Lung (tissue), 12 donors: Measurements from ENCODE around the gene NTN1. TPM values are rescaled to one million over a fixed set of nuclear protein-coding genes. Genes with fewer than 3 reads are reported as not detected.

Experiments
- ATAC-seq: fragments of 200-7000 bp; cut with Tn5 transposase; one replicate; pipeline ENCODE4 v1.9.1; 2020; ENCODE audit warnings: moderate number of reproducible peaks; ENCODE audit not compliant: insufficient read depth, low FRiP score
- DNase-seq, 3 donors: peaks; one replicate each; pipeline ENCODE4 v3.0.0-alpha.2; 2013 to 2017
- H3K27ac ChIP-seq, 2 donors: one replicate each; pipeline ENCODE4 v1.5.1; 2013; ENCODE audit warnings: mild to moderate bottlenecking in 2 of 2, moderate library complexity in 2 of 2, control low read depth in 1 of 2, inconsistent platforms in 1 of 2, low read depth in 1 of 2, low read length in 1 of 2
- H3K27me3 ChIP-seq, 3 donors: one replicate each; pipeline ENCODE4 v1.5.1; 2013; ENCODE audit warnings: low read length in 2 of 3; ENCODE audit not compliant: control insufficient read depth in 3 of 3, insufficient read depth in 3 of 3
- H3K36me3 ChIP-seq, 4 donors: one replicate each; pipeline ENCODE4 v1.5.1; 2013; ENCODE audit warnings: low read length in 4 of 4, mild to moderate bottlenecking in 1 of 4, moderate library complexity in 1 of 4; ENCODE audit not compliant: control insufficient read depth in 4 of 4, insufficient read depth in 4 of 4
- H3K4me1 ChIP-seq, 5 donors: one replicate each; pipeline ENCODE4 v1.5.1; 2013; ENCODE audit warnings: low read length in 5 of 5, mild to moderate bottlenecking in 2 of 5, moderate library complexity in 1 of 5; ENCODE audit not compliant: control insufficient read depth in 5 of 5, insufficient read depth in 5 of 5
- H3K4me3 ChIP-seq: one replicate; pipeline ENCODE4 v1.5.1; 2013; ENCODE audit warnings: mild to moderate bottlenecking, control low read depth, moderate library complexity
- H3K9ac ChIP-seq, 2 donors: one replicate each; pipeline ENCODE4 v1.5.1; 2013; ENCODE audit warnings: low read length in 2 of 2, control low read depth in 1 of 2; ENCODE audit not compliant: insufficient read depth in 1 of 2
- H3K9me3 ChIP-seq, 4 donors: one replicate each; pipeline ENCODE4 v1.5.1; 2013; ENCODE audit warnings: low read length in 3 of 4, mild to moderate bottlenecking in 1 of 4, moderate library complexity in 1 of 4; ENCODE audit not compliant: control insufficient read depth in 4 of 4, insufficient read depth in 3 of 4
- whole genome bisulfite sequencing, 2 donors: extraction: QIAGEN DNeasy Blood & Tissue Kit; methylation state at CpG; one replicate each; pipeline ENCODE4 v1.1.7; 2013; 5-methylcytosine and 5-hydroxymethylcytosine counted together
- polyA plus RNA-seq, 2 donors: library from polyadenylated mRNA; stranded (reverse); fragments of 200-250 nt; gene quantifications; one replicate each; pipeline ENCODE4 v1.2.1, GENCODE V29; 2013
- total RNA-seq, 2 donors: library from RNA; depleted of rRNA in 1 of 2; stranded (reverse); fragments of >200 nt in 1 of 2; gene quantifications; one replicate each; pipeline ENCODE4 v1.2.1, GENCODE V29; 2014 to 2021
- TF ChIP-seq, protein P1 (sequence below): IDR thresholded peaks from 2 replicates; pipeline ENCODE4 v1.5.1; 2012; ENCODE audit warnings: mild to moderate bottlenecking; ENCODE audit errors: control extremely low read depth, extremely low read depth
- donor health status: control.
- donor health status: control.
- donor health status: Bipolar disorder and iron deficiency.
- donor health status: healthy.
- donor health status: DM: yes; HTN: yes; CAD: no.

Gene NTN1
- total and polyA plus RNA-seq, 4 donors, result 3.6 to 17.1 (median 7.8) TPM

DNA sequence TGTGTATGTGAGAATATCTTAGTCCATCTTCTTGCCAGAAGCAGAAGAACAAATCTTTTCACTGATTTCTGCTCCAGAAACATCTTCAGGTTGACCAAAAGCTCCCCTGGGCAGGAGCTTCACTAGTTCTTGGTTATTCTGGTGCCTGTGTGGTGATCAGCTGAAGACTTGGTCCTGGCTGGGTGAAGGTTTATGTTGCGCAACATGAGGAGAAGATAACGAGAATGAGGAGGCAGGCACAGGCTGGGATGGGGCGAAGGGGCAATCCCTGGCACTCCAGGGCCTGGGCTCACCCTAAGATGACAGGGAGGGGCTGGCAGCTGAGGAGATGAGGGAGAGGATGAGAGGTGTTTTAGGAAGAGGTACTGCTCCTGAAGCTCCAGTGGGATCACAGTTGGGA is 232.0 kb downstream of the NTN1 start:
- Histone ChIP-seq H3K4me3 (no peak overlapping the region), H3K27ac (no peak overlapping the region), H3K4me1 (peaks cover 0 to 9% (median 0%) of the 10 kb centered on the region in 5 donors), H3K36me3 (peaks cover 0 to 4% (median 0%) of the 10 kb centered on the region in 4 donors), H3K9me3 (no peaks in the 10 kb centered on the region), H3K27me3 (peaks cover 0 to 35% (median 0%) of the 10 kb centered on the region in 3 donors), H3K9ac (no peak overlapping the region)
- WGBS, 2 donors, result 81 to 88% methylated on average over 3 of the region's 3 CpGs
- ATAC-seq (no peak), DNase-seq (no peak)
- TF ChIP-seq, protein P1, sequence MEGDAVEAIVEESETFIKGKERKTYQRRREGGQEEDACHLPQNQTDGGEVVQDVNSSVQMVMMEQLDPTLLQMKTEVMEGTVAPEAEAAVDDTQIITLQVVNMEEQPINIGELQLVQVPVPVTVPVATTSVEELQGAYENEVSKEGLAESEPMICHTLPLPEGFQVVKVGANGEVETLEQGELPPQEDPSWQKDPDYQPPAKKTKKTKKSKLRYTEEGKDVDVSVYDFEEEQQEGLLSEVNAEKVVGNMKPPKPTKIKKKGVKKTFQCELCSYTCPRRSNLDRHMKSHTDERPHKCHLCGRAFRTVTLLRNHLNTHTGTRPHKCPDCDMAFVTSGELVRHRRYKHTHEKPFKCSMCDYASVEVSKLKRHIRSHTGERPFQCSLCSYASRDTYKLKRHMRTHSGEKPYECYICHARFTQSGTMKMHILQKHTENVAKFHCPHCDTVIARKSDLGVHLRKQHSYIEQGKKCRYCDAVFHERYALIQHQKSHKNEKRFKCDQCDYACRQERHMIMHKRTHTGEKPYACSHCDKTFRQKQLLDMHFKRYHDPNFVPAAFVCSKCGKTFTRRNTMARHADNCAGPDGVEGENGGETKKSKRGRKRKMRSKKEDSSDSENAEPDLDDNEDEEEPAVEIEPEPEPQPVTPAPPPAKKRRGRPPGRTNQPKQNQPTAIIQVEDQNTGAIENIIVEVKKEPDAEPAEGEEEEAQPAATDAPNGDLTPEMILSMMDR, result no peak

DNA sequence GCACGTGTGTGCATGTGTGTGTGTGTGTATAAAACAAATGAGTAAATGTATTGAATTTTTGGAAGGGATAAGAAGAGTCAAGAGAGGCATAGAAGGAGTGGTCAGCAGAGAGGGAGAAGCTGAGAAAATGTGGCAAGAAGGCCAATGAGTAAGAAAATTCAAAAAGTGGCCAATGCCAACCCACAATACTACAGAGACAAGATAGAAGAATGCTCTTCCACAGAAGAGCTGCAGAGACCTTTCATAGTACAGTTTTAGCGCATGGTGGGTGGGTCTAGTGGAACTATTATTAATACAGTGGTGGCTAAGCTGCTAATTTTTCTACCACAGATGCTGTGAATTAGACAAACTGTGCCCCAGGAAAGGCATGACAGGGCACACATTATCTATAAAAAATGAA is 233.5 kb downstream of the NTN1 start:
- 72 to 79% methylated on average over 2 of the region's 2 CpGs for WGBS, 2 donors
- H3K4me3 ChIP-seq, result no peak overlapping the region
- H3K9me3 ChIP-seq, result no peaks in the 10 kb centered on the region
- no peak for ATAC-seq
- H3K36me3 ChIP-seq, result no peaks in the 10 kb centered on the region
- H3K9ac ChIP-seq, result no peak overlapping the region
- TF ChIP-seq, protein P1, result no peak
- peaks cover 0 to 29% (median 0%) of the 10 kb centered on the region in 3 donors for H3K27me3 ChIP-seq
- H3K27ac ChIP-seq, result no peak overlapping the region
- no peak for DNase-seq
- H3K4me1 ChIP-seq, result peaks cover 0 to 9% (median 0%) of the 10 kb centered on the region in 5 donors

DNA sequence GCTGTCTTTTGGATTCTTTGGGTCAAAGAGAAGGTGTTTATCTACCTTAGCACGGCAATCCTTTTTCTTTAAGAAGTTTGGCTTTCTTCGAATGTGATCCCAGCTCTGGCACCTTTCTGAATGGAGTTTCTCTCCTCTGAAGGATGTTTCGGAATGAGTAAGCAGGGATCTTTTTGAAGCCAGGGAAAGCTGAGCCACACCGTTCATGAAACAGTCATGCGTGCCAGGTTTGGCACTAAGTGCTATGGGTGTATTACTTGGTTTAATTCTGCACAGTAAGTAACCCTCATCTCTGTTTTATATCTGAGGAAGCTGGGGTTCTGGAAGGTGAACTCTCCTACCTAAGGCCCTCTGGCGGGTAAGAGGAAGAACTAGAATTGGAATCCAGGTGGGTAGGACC is 234.5 kb downstream of the NTN1 start:
- Histone ChIP-seq H3K4me1 (peaks cover 0 to 9% (median 0%) of the 10 kb centered on the region in 5 donors), H3K4me3 (no peak overlapping the region), H3K9me3 (no peaks in the 10 kb centered on the region), H3K9ac (no peak overlapping the region), H3K27ac (no peak overlapping the region), H3K27me3 (peaks cover 0 to 29% (median 0%) of the 10 kb centered on the region in 3 donors), H3K36me3 (no peaks in the 10 kb centered on the region)
- ATAC-seq (no peak), DNase-seq (no peak)
- TF ChIP-seq, protein P1, result no peak
- 65 to 79% methylated on average over 6 of the region's 6 CpGs for WGBS, 2 donors

DNA sequence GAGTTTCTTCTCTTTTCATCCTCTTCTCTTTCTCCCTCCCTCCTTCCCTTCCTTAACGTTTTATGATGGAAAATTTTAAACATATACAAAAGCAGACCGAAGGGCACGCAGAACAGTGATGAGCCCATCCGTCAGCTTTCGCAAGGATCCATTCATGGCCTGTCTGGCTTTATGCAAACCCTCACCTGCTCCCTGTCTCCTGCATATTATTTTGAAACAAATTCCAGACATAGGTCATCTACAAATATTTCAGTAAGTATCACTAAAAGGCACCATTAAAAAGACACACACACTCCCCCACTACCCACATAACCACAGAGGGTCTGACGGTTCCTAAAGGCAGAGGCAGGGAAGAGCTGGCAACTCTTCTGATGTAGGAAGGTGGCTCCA is 235.0 kb downstream of the NTN1 start:
- no peak for DNase-seq
- no peak overlapping the region for H3K27ac ChIP-seq
- H3K9ac ChIP-seq, result no peak overlapping the region
- ATAC-seq, result no peak
- H3K36me3 ChIP-seq, result no peaks in the 10 kb centered on the region
- peaks cover 0 to 11% (median 0%) of the 10 kb centered on the region in 5 donors for H3K4me1 ChIP-seq
- no peak overlapping the region for H3K4me3 ChIP-seq
- TF ChIP-seq, protein P1, result no peak
- no peaks in the 10 kb centered on the region for H3K9me3 ChIP-seq
- H3K27me3 ChIP-seq, result peaks cover 0 to 29% (median 0%) of the 10 kb centered on the region in 3 donors
- WGBS, 2 donors, result 61 to 76% methylated on average over 6 of the region's 6 CpGs
